H1 (cell line): ENCODE data around the gene CWC25. TPM values are rescaled to one million over a fixed set of nuclear protein-coding genes. Genes with fewer than 3 reads are reported as not detected.

Source experiments
- CTCF ChIA-PET: fragments of 300-600 bp; sonication (Branson Sonifier 250); formaldehyde crosslinking; loops from one replicate; lab custom pipeline; 2021; ENCODE audit not compliant: partially characterized antibody; lab: Charles Lee
- POLR2A ChIA-PET: fragments of 300-600 bp; sonication (Branson Sonifier 250); formaldehyde crosslinking; loops from one replicate; lab custom pipeline; 2021; ENCODE audit warnings: inconsistent platforms; ENCODE audit not compliant: partially characterized antibody; lab: Charles Lee
- DNase-seq, 2 experiments: peaks; one replicate each; pipeline versions ENCODE4 v3.0.0 to v3.0.0-alpha.2; 2010 to 2022; ENCODE audit warnings: low spot score in 2 of 2, low read depth in 1 of 2, mixed read lengths in 1 of 2
- FAIRE-seq: peaks from 2 replicates; lab custom pipeline; 2011; peaks lifted over from hg19 to GRCh38; lab: Jason Lieb, UNC
- H2AFZ ChIP-seq: 2 replicates; pipeline ENCODE4 v1.8.1; 2012; ENCODE audit warnings: low read length, inconsistent platforms
- H2AK5ac ChIP-seq: 2 replicates; pipeline ENCODE4 v1.6.1; 2013; ENCODE audit warnings: low read depth, low read length
- H2BK120ac ChIP-seq: replicated peaks from 2 replicates; pipeline ENCODE3; 2013; ENCODE audit warnings: low read depth, low read length, inconsistent platforms
- H2BK12ac ChIP-seq: 2 replicates; pipeline ENCODE4 v1.6.1; 2013; ENCODE audit warnings: low read depth, low read length
- H2BK15ac ChIP-seq: 2 replicates; pipeline ENCODE4 v1.6.1; 2013; ENCODE audit warnings: low read length
- H2BK20ac ChIP-seq: 2 replicates; pipeline ENCODE4 v1.6.1; 2013; ENCODE audit warnings: low read length
- H2BK5ac ChIP-seq: 2 replicates; pipeline ENCODE4 v1.6.1; 2013; ENCODE audit warnings: low read depth, low read length
- H3K14ac ChIP-seq: 2 replicates; pipeline ENCODE4 v1.6.1; 2013; ENCODE audit warnings: inconsistent platforms; ENCODE audit not compliant: insufficient read length
- H3K18ac ChIP-seq: 2 replicates; pipeline ENCODE4 v1.6.1; 2013; ENCODE audit warnings: low read length; ENCODE audit errors: extremely low read depth
- H3K23ac ChIP-seq: 2 replicates; pipeline ENCODE4 v1.6.1; 2013; ENCODE audit warnings: inconsistent platforms; ENCODE audit not compliant: insufficient read length
- H3K23me2 ChIP-seq: 2 replicates; pipeline ENCODE4 v1.6.1; 2013; ENCODE audit warnings: low read depth, low read length
- H3K27ac ChIP-seq: 2 replicates; pipeline ENCODE4 v1.6.1; 2011; ENCODE audit warnings: low read depth, low read length, inconsistent platforms
- H3K27me3 ChIP-seq, 4 experiments: replicated peaks in 1 of 4; 1 replicate in 1 of 4; 2 replicates in 3 of 4; pipeline versions ENCODE4 v1.6.1 to v1.8.1; 2011 to 2013; ENCODE audit warnings: low read length in 3 of 4, mild to moderate bottlenecking in 3 of 4, inconsistent platforms in 2 of 4, mixed read lengths in 2 of 4, moderate library complexity in 1 of 4; ENCODE audit not compliant: control insufficient read depth in 3 of 4, insufficient read depth in 3 of 4; ENCODE audit errors: extremely low read depth in 1 of 4
- H3K36me3 ChIP-seq, 4 experiments: 2 replicates each; pipeline versions ENCODE4 v1.6.1 to v1.8.1; 2011 to 2013; ENCODE audit warnings: mild to moderate bottlenecking in 4 of 4, low read length in 3 of 4, moderate library complexity in 2 of 4, control low read depth in 1 of 4, inconsistent platforms in 1 of 4; ENCODE audit not compliant: insufficient read depth in 4 of 4, control insufficient read depth in 2 of 4
- H3K4ac ChIP-seq: replicated peaks from 2 replicates; pipeline ENCODE3; 2013; ENCODE audit warnings: low read length, low read depth, mixed read lengths, inconsistent platforms; ENCODE audit not compliant: insufficient read length
- H3K4me1 ChIP-seq, 4 experiments: replicated peaks in 1 of 4; 1 replicate in 1 of 4; 2 replicates in 3 of 4; pipeline versions ENCODE4 v1.6.1 to v1.8.1; 2011 to 2013; ENCODE audit warnings: low read length in 3 of 4, inconsistent platforms in 2 of 4, mixed read lengths in 1 of 4; ENCODE audit not compliant: insufficient read depth in 4 of 4, control insufficient read depth in 3 of 4
- H3K4me2 ChIP-seq, 2 experiments: 2 replicates each; pipeline versions ENCODE4 v1.6.1 to v1.8.1; 2011 to 2013; ENCODE audit warnings: low read depth in 2 of 2, low read length in 2 of 2, control low read depth in 1 of 2, inconsistent platforms in 1 of 2, mild to moderate bottlenecking in 1 of 2; ENCODE audit not compliant: insufficient read depth in 1 of 2
- H3K4me3 ChIP-seq, 4 experiments: fragments of 200-600, 300-600 bp in 1 of 4; sonication (generic), shearing (Covaris generic), sonication (Bioruptor Twin) in 1 of 4; 2 replicates each; pipeline versions ENCODE4 v1.5.1 to v1.8.1; 2011 to 2016; ENCODE audit warnings: low read length in 4 of 4, low read depth in 3 of 4, control low read depth in 2 of 4, inconsistent platforms in 2 of 4, mild to moderate bottlenecking in 2 of 4, mixed read lengths in 1 of 4, moderate library complexity in 1 of 4; ENCODE audit not compliant: insufficient read depth in 2 of 4; ENCODE audit errors: extremely low read depth in 1 of 4
- H3K56ac ChIP-seq: replicated peaks from 2 replicates; pipeline ENCODE3; 2013; ENCODE audit warnings: low read depth, mild to moderate bottlenecking, mixed read lengths, low read length, inconsistent platforms; ENCODE audit not compliant: insufficient read length
- H3K79me1 ChIP-seq: 2 replicates; pipeline ENCODE4 v1.6.1; 2013; ENCODE audit warnings: low read depth, low read length, control low read depth
- H3K79me2 ChIP-seq, 2 experiments: 2 replicates each; pipeline versions ENCODE4 v1.6.1 to v1.8.1; 2012 to 2013; ENCODE audit warnings: low read length in 2 of 2, mild to moderate bottlenecking in 2 of 2, inconsistent platforms in 1 of 2; ENCODE audit not compliant: insufficient read depth in 2 of 2, control insufficient read depth in 1 of 2
- H3K9ac ChIP-seq, 4 experiments: replicated peaks in 1 of 4; 1 replicate in 1 of 4; 2 replicates in 3 of 4; pipeline versions ENCODE4 v1.6.1 to v1.8.1; 2011 to 2013; ENCODE audit warnings: low read depth in 3 of 4, low read length in 3 of 4, control low read depth in 2 of 4, mild to moderate bottlenecking in 2 of 4, moderate library complexity in 2 of 4, inconsistent platforms in 1 of 4; ENCODE audit errors: extremely low read depth in 1 of 4
- H3K9me3 ChIP-seq, 2 experiments: 2 replicates each; pipeline versions ENCODE4 v1.6.1 to v1.8.1; 2012 to 2013; ENCODE audit warnings: mild to moderate bottlenecking in 2 of 2, moderate library complexity in 2 of 2, control low read depth in 1 of 2, inconsistent platforms in 1 of 2, low read depth in 1 of 2, low read length in 1 of 2, mixed read lengths in 1 of 2; ENCODE audit not compliant: insufficient read depth in 2 of 2
- H4K20me1 ChIP-seq, 2 experiments: replicated peaks in 1 of 2; 2 replicates each; pipeline versions ENCODE3 to v1.8.1; 2011 to 2013; ENCODE audit warnings: inconsistent platforms in 2 of 2, low read length in 2 of 2, mild to moderate bottlenecking in 1 of 2; ENCODE audit not compliant: insufficient read depth in 2 of 2, control insufficient read depth in 1 of 2
- H4K5ac ChIP-seq: 2 replicates; pipeline ENCODE4 v1.6.1; 2013; ENCODE audit warnings: low read length, low read depth, mixed read lengths, inconsistent platforms; ENCODE audit not compliant: insufficient read length
- H4K8ac ChIP-seq: 2 replicates; pipeline ENCODE4 v1.8.0; 2013; ENCODE audit warnings: mild to moderate bottlenecking, moderate library complexity, low read length, inconsistent platforms; ENCODE audit not compliant: insufficient read depth; ENCODE audit errors: extremely low read depth
- H4K91ac ChIP-seq: replicated peaks from 2 replicates; pipeline ENCODE3; 2013; ENCODE audit warnings: low read length, mixed read lengths, inconsistent platforms; ENCODE audit not compliant: insufficient read length
- BCL11A ChIP-seq, 2 experiments: IDR thresholded peaks; one replicate each; pipeline ENCODE4 v1.6.1; 2011; ENCODE audit warnings: low read depth in 2 of 2, low read length in 2 of 2, mild to moderate bottlenecking in 2 of 2
- GTF2F1 ChIP-seq: IDR thresholded peaks from 2 replicates; pipeline ENCODE4 v1.6.1; 2012; ENCODE audit warnings: low read depth, low read length, improper control_type of control experiment, borderline replicate concordance
- JUN ChIP-seq: IDR thresholded peaks from 2 replicates; pipeline ENCODE4 v1.6.1; 2011; ENCODE audit warnings: low read depth, mild to moderate bottlenecking, improper control_type of control experiment, low read length
- KDM4A ChIP-seq: IDR thresholded peaks from one replicate; pipeline ENCODE4 v1.7.1; 2012; ENCODE audit warnings: low read depth, mild to moderate bottlenecking, moderate library complexity, low read length, inconsistent platforms; ENCODE audit not compliant: severe bottlenecking
- POLR2A ChIP-seq, 2 experiments: IDR thresholded peaks; 1 replicate in 1 of 2; 2 replicates in 1 of 2; pipeline ENCODE4 v1.6.1; 2011; ENCODE audit warnings: low read depth in 2 of 2, low read length in 2 of 2, mild to moderate bottlenecking in 2 of 2; ENCODE audit errors: control extremely low read depth in 1 of 2
- POLR2AphosphoS5 ChIP-seq: IDR thresholded peaks from 2 replicates; pipeline ENCODE4 v1.6.1; 2011; ENCODE audit warnings: low read depth, low read length
- SAP30 ChIP-seq: fragments of 300-600 bp; sonication (generic); IDR thresholded peaks from 2 replicates; pipeline ENCODE4 v1.7.1; 2012; ENCODE audit warnings: low read length, moderate library complexity, mild to moderate bottlenecking, inconsistent platforms; ENCODE audit not compliant: insufficient read depth, insufficient replicate concordance
- SIN3A ChIP-seq, 2 experiments: IDR thresholded peaks in 1 of 2; conservative IDR thresholded peaks in 1 of 2; 2 replicates each; pipeline ENCODE4 v1.6.1; 2011 to 2012; ENCODE audit warnings: low read length in 2 of 2, improper control_type of control experiment in 1 of 2, low read depth in 1 of 2, mild to moderate bottlenecking in 1 of 2
- TAF1 ChIP-seq: IDR thresholded peaks from 2 replicates; pipeline ENCODE4 v1.6.1; 2011; ENCODE audit warnings: mild to moderate bottlenecking, low read depth, low read length
- TCF12 ChIP-seq: IDR thresholded peaks from 2 replicates; pipeline ENCODE4 v1.6.1; 2011; ENCODE audit warnings: low read depth, mild to moderate bottlenecking, low read length
- WGBS, 2 experiments: shearing (Covaris generic) in 1 of 2; methylation state at CpG; one replicate each; pipeline versions ENCODE4 v1.1.6 to v1.1.7; 2013 to 2015; ENCODE audit warnings: low lambda C conversion rate in 2 of 2, mixed read lengths in 2 of 2, inconsistent platforms in 1 of 2, low coverage in 1 of 2, missing lambda C conversion rate in 1 of 2; ENCODE audit not compliant: insufficient replicate concordance in 2 of 2, insufficient coverage in 1 of 2, insufficient read length in 1 of 2; ENCODE audit errors: extremely low coverage in 1 of 2, missing lambda C conversion rate in 1 of 2; 5-methylcytosine and 5-hydroxymethylcytosine counted together
- polyA plus RNA-seq, 7 experiments: library from polyadenylated mRNA; depleted of rRNA in 3 of 7; stranded (reverse) in 5 of 7; unstranded in 2 of 7; fragments of >200 nt in 5 of 7; fragments of 200-250 nt in 2 of 7; gene quantifications; 1 replicate in 5 of 7; 2 replicates in 1 of 7; 4 replicates in 1 of 7; pipeline versions ENCODE4 v1.2.1 to v1.2.3, GENCODE V29; 2011 to 2013; ENCODE audit warnings: missing spikeins in 2 of 7, mixed read lengths in 2 of 7
- total RNA-seq: library from RNA; stranded (reverse); fragmentation: NEBNext Ultra II Directional; extraction: Animal tissue kit (Norgen Biotek cat#: 25700); gene quantifications from 2 replicates; pipeline ENCODE4 v1.2.1, GENCODE V29; 2021

Gene CWC25
- total and polyA plus RNA-seq, 2 of the 8 experiments (the other 6 are each of a cell fraction or from before 2014, with no cell fraction given), result 11.1 to 13.1 TPM

DNA sequence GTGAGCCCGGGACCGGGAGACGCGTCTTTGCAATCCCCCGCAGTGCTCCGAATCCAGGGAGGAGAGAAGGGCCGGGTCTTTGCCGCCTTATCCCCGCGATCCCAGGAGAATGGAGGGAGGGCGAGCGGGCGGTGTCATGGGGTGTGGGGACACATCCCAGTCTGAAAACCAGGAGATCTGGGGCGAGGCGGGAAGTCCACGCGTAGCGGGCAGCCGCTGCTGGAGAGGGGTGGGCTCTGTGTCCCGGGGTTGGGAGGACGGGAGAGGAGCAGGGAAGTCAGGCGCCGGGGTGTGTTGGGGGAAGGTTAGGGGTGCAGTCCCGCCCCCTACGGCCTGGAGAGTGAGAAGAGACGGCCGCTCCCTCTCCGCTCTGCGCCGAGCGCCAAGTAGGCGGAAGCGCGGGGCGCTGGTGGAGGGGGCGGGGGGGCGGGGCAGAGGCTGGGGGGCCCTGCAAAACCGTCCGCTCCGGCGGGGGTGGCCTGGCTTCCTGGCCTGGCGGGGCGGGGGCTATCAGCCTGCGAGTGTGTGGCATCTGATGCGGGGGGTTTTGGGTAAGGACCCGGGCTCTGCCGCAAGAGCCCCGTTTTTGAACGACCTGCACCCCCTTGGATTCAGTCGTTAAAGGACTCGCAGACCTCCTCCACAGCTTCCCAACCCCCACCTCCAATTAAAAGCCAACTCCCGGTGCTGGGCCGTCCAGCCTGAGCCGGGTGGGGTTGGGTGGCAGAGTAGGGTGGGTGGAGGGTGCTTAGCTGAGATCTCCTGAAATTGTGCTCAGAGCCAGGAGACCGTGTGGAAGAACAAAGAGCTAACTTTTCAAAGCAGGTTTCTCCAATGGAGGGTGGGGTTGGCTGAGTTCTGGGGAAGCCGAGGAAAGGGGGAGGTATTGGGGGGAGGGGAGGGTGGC lies 45.4 kb upstream of the CWC25 start:
- Histone ChIP-seq H2AFZ (no peak overlapping the region), H3K4ac (peak overlapping the region; percentile 89), H2AK5ac (no peak overlapping the region; the same call in 1 of the 2 replicates), H2BK15ac (peak overlapping the region; percentile 40; the same call in 1 of the 2 replicates), H3K23me2 (peaks cover 17% of the 10 kb centered on the region), H2BK120ac (no peak overlapping the region), H3K27ac (peak overlapping the region; percentile 52), H3K4me2 (peak overlapping the region; percentile 81 to 95), H3K14ac (peak overlapping the region; percentile 58), H3K79me1 (peaks cover 22% of the 10 kb centered on the region), H2BK20ac (no peak overlapping the region), H4K20me1 (peaks cover 0 to 9% of the 10 kb centered on the region in 2 experiments), H4K5ac (peak overlapping the region; percentile 87), H2BK12ac (0 out of 2 replicates have a peak overlapping the region, but pooled peaks have one; percentile 64), H3K9me3 (no peaks in the 10 kb centered on the region), H3K18ac (peak overlapping the region; percentile 84), H2BK5ac (peak overlapping the region; percentile 93), H3K23ac (no peak overlapping the region), H3K36me3 (peaks cover 0 to 2% (median 0%) of the 10 kb centered on the region in 4 experiments; a peak in 1 of 8 replicates), H3K9ac (peak overlapping the region; percentile 62 to 90 (median 86)), H3K56ac (peak overlapping the region; percentile 81), H3K27me3 (no peaks in the 10 kb centered on the region), H3K4me1 (peaks cover 2 to 38% (median 22%) of the 10 kb centered on the region in 4 experiments), H3K79me2 (peaks cover 32 to 49% of the 10 kb centered on the region in 2 experiments), H3K4me3 (peak overlapping the region; percentile 88 to 100 (median 98)), H4K91ac (peak overlapping the region; percentile 70), H4K8ac (peak overlapping the region; percentile 58)
- peak in 1 of 2 experiments; percentile 79 for DNase-seq
- ChIA-PET POLR2A (interaction anchor here (0.7 to 24.3 kb wide), 16 partner anchors 12 to 284 kb away, joined by 3 to 468 read pairs (median 4); partner anchors contain the start of genes LASP1NB, PIP4K2B and RPL23), CTCF (interaction anchor here (0.8 to 3.2 kb wide), 12 partner anchors 9 to 109 kb away, joined by 3 to 16 read pairs (median 4); no protein-coding TSS in a partner anchor)
- FAIRE-seq, result no peak
- WGBS, 2 experiments, result 5% methylated on average over 42 of the region's 56 CpGs; no CpG with 5 or more reads in 1 of the 2 experiments
- no peak; the same call in 1 of the 2 replicates for TF ChIP-seq GTF2F1
- TF ChIP-seq BCL11A (IDR thresholded peaks at IDR 0.05; ENCODE audit: low read depth in 2 of 2, low read length in 2 of 2), result no peak
- TF ChIP-seq SIN3A (conservative IDR thresholded peaks at IDR 0.05 in 1 of 2, IDR thresholded peaks at IDR 0.05 in 1 of 2; ENCODE audit: low read depth in 1 of 2, low read length in 2 of 2), result peak in 1 of 2 experiments; percentile 2; a peak in 1 of 4 replicates
- TF ChIP-seq KDM4A, result peak; percentile 18
- TF ChIP-seq POLR2A (IDR thresholded peaks at IDR 0.05; ENCODE audit: control extremely low read depth in 1 of 2, low read depth in 2 of 2, low read length in 2 of 2), result peak in 1 of 2 experiments; percentile 5; a peak in 1 of 3 replicates
- peak; percentile 39 for TF ChIP-seq SAP30
- TF ChIP-seq TAF1, result peak; percentile 39; the same call in 1 of the 2 replicates
- TF ChIP-seq POLR2AphosphoS5, result peak; percentile 44
- TF ChIP-seq TCF12, result no peak
- TF ChIP-seq JUN, result no peak
